ENCODE measurements around the gene MAD1L1.

DNA sequence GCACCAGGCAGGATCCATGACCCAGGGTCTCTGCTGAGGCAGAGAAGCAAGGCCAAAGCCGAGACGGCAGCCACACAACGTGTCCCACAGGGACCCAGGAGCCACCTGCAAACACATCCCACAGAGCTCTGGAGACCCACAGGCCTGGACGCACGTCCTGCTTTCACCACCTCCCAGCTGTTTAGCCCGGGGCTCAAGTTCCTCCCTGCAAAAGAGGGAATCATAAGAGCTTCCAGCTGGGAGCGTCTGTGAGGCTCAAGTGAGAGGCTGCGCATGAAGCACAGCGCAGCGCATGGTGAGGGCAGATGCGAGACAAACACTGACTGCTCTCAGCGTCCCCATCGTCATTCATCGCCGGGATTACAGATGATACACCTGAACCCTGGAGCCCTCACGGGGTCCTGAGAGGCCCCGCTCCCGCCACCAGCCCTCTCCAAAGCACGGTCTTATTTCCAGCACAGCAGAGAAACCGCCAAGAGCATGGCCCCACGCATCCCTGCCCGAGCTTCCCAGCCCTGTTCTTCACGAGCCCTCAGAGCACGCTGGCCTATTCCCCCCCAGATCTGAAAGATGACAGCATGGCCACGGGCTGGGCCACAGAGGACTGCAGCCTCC lies 88.7 kb downstream of the MAD1L1 start:
- TF ChIP-seq, protein P1, sequence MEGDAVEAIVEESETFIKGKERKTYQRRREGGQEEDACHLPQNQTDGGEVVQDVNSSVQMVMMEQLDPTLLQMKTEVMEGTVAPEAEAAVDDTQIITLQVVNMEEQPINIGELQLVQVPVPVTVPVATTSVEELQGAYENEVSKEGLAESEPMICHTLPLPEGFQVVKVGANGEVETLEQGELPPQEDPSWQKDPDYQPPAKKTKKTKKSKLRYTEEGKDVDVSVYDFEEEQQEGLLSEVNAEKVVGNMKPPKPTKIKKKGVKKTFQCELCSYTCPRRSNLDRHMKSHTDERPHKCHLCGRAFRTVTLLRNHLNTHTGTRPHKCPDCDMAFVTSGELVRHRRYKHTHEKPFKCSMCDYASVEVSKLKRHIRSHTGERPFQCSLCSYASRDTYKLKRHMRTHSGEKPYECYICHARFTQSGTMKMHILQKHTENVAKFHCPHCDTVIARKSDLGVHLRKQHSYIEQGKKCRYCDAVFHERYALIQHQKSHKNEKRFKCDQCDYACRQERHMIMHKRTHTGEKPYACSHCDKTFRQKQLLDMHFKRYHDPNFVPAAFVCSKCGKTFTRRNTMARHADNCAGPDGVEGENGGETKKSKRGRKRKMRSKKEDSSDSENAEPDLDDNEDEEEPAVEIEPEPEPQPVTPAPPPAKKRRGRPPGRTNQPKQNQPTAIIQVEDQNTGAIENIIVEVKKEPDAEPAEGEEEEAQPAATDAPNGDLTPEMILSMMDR (IDR thresholded peaks at IDR 0.05) = no peak
- no peak for TF ChIP-seq POLR2A (IDR thresholded peaks at IDR 0.05)
